ENCODE measurements around the gene MTARC1.

The MTARC1 gene

DNA sequence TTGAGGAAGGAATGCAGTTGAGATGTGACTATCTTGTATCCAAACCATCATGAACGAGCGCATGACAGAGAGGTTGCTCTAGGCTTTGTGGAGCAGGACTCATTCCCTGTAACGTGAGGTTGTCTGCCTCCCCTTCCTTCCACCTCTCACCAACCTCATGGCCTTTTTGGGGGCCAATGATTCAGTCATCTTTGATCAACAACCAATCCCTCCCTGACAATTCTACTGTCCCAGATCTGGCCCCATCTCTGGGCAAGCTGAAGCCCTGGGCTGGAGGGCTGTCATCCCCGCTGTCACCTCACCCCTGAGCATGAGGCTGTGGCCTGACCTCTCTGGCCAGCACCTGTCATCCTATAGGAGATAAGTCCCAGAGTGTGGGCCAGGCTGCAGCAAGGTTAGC, 19.7 kb downstream of the MTARC1 start:
- DNase-seq (ENCODE audit: low spot score) = no peak

DNA sequence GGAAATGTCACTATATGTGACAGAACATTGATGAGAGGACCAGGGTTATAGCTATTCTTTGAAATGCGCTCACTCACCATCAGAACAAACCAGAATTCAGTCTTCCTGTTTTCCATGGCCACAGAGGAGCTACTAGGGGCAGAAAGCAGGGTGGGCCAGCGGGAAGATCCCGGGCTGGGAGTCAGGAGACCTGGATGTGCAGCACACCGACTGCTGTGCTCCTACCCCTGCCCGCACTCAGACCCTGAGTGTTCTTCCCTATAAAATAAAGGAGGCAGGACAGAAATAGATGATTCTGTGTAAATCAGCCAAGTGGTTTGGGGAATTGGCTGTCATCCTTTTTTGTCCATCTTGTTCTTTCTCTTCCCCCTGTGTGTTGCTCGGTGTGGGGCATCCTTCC, 21.0 kb downstream of the MTARC1 start:
- no peak for DNase-seq (ENCODE audit: low spot score)

DNA sequence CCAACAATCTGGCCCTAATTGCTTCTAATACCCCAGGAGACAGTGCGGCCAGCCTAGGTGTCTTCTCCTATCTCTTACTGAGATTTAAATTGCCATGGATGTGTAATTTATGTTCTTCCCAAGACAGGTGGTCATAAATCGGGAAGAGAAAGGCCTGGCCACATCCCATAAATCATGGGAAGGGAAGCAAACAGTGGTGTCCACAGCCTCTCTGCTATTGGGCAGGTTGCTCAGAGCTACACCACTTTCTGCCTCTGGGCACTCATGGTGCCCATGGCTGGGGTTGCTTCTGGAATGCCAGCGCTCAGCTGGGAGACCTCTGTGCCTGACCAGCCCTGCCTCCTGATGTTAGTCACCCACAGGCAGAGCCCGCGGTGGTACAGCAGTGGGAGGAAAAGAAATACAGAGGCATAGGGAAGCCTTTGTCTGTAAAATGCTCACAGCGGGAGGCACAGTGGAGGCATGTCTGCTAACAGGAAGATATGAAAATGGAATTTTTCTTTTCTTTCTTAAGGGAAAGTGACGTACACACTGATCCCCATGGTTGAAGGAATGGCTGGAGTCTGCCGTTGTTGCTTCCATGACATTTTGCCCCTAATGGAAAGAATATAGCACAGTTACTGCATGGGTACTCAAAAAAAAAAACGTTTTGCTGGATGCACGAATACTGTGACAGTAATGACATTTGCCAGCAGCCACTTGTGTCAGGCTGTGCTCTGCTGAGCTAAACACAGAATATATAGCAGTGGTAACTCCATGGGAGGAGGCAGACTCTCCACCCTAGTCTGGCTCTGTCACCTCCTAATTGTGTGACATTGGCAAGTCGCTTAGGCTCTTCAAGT, 21.9 kb downstream of the MTARC1 start:
- DNase-seq (ENCODE audit: low spot score) = peak; percentile 86

DNA sequence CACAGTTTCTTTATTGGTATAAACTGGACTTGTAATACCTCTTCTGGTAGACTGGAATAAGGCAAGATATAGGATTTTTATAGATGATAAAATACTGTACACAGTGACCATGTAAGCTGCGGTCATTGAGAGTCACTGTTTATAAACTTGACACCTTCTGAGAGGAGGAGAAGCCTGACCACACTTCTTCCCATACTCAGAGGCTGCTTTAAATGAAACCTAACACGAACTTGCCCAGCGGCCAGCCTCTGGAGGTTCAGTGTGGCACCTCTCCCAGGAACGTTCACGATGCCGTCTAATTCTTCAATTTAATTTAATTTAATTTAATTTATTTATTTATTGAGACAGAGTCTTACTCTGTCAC, 22.5 kb downstream of the MTARC1 start:
- no peak for DNase-seq (ENCODE audit: low spot score)

DNA sequence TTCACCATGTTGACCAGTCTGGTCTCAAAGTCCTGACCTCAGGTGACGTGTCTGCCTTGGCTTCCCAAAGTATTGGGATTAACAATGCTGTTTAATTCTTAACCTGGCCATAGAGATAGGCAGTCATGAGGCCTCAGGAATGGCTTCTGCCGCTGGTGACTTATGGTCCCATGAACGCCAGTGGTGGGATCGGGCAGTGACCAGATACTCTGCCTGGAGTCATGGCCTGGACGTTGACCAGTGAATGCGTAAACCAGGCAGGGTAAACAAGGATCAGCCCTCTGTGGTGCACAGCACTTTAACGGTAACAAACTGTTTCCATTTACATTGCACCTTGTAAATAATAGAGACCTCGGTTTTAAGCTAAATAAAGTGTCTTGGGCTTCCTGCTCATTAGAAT, 23.0 kb downstream of the MTARC1 start:
- no peak for DNase-seq (ENCODE audit: low spot score)

DNA sequence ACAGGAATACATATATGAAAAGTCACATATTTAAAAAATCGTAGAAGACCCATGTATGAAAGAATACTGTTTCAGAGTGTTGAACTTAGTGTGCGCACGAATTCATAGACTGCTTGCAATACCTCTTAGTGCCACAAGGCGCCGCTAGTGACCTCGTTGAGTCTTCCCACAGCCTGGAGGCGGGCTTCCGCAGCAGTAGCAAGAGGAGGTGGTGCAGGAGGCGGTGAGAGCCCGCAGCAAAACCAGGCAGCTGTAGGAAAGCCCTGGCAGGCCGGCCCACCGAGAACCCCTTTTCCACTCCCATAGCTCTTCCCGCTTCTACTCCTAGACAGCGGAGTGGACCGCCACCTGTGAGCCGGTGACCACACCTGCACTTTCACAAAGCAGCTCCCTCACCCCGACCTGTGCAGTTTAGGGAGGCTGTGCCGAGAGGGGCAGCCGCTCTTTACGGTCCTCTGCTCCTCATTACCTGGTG, 23.5 kb downstream of the MTARC1 start:
- DNase-seq (ENCODE audit: low spot score) = peak; percentile 67

DNA sequence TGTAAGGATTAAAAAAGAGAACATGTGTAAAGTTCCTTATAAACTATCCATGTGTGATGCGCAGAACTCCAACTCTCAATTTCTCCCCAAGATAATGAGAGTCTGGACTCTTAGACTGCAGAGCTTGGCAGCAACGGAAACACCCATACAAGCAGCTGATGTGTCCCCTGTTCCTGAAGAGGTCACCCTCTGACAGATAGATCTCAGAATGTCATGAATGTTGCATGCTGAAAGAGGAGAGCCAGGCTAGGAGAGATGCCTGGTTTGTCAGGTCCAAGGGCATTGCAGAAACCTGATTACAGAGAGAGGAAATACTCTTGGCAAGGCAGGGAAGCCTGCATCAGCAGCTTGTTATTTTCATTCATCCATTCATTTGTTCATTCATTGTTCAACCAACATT, 24.2 kb downstream of the MTARC1 start:
- DNase-seq (ENCODE audit: low spot score) = no peak

DNA sequence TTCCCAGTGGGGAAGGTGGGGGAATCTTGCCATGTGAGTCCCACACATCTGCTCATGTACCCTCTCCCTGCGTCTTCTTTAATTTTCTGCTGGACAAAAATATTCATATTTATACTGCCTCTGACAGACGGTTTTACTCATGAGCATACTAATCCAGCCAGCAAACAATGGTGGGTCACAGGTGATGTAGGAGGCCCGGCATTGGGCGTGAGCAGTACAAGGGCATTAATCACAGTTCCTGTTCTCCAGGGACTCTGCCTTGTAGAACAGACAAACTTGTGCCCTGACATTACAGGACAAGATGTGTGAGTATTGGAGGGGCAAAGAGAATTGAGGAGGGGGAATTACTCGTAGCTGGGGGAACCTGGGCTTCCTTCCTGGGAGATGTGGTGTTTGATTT, 25.0 kb downstream of the MTARC1 start:
- DNase-seq (ENCODE audit: low spot score) = no peak

DNA sequence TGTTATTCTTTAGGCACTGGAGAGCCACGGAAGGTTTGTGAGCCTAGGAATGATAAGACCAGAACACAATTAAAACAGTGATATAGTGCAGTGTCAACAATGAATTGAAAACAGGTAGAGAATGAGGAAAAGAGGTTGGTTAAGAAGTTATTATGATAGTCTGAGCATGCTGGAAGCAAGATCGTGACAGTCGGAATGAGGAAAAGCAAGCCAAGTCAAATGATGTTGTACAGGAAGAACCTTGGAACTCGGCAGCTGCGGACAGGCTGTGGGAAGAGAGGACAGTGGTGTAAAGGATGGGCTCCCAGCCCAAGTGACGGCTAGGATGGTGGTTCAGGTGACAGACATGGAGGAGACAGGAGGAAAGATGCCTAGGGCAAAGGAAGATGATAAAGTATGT, 25.6 kb downstream of the MTARC1 start:
- no peak for DNase-seq (ENCODE audit: low spot score)

DNA sequence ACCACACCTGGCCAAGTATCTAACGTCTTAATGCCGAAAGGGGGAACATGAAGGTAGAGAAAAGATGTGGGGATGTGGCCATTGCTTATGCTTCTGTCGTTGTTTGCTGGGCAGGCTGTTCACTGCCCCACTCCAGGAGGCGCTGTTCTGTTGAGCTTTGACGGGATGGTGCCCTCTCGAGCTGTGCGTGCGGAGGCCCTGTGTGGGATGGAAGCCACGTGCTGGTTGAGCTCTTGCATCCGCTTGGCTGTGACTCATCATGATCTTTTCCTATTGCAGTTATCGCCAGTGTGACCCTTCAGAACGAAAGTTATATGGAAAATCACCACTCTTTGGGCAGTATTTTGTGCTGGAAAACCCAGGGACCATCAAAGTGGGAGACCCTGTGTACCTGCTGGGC, 26.3 kb downstream of the MTARC1 start:
- DNase-seq (ENCODE audit: low spot score) = no peak

DNA sequence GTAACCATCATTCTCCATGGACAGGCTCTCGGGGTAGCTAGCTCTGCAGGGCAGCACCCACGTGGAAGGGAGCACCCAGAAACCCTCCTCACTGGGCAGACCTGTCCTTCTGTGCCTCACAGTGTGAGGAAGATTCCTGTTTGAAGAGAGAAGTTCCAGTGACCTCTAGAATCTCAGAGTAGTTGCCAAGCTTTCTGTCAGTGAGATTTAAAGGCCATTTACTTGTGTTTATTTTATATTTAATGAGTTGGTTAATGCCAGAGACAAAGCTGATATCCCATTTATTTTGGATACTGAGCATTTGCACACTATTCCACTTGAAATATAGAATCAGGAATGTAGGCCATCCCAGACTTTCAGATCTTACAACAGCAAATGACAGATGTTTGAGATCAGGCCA, 28.7 kb downstream of the MTARC1 start:
- no peak for DNase-seq (ENCODE audit: low spot score)

DNA sequence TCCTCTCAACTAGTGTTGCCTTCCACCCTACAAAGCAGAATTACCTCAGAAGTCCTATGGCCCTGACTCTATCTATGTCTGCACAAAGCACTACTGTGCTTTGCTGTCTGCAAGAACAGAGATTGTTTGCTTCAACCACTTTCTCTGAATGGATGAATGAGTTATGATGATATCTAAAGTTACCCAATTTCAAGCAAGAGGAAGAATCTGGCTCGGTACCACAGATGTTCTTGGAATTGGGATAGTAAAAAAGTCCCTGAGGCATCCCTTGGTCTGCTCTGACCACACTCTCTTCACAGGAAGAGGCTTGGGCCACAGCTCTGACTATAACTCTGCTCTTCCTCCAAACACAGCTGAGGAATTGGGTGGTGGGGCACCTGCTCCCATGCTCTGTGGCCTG, 31.2 kb downstream of the MTARC1 start:
- no peak for DNase-seq (ENCODE audit: low spot score)

DNA sequence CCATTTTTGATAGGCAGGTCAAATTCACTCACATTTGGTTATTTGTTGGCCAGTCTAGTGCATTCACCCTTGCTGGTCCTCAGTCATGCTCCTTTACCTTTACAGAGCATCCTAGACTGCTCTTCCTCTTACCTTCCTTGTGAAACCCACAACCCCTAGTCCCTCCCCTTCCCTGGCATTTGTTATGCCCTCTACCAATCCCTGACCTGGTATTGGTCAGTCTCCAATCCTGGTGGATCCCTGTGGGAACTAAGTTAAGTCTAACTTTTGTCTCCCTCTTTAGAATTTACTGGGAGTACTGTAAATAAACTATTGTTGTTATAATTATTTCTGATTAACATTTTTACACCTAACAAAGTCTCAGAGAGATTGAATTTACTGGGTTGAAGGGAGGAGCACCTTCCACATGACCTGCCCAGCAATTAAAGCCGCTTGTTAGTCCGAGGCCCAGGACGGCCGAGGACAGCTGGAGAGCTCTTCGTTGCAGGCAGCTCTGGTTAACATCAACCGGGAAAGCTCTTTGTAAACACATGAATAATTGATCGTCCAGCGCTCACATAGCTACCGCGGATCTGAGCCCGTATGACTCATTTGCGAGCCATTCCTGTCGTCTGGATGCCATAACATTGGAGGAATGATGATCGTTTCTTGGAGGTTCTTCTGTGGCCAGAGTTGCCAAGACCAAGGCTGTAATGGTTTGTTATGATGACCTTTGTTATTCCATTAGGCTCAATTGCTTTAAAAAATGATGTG, 31.9 kb downstream of the MTARC1 start:
- DNase-seq (ENCODE audit: low spot score) = peak; percentile 68

DNA sequence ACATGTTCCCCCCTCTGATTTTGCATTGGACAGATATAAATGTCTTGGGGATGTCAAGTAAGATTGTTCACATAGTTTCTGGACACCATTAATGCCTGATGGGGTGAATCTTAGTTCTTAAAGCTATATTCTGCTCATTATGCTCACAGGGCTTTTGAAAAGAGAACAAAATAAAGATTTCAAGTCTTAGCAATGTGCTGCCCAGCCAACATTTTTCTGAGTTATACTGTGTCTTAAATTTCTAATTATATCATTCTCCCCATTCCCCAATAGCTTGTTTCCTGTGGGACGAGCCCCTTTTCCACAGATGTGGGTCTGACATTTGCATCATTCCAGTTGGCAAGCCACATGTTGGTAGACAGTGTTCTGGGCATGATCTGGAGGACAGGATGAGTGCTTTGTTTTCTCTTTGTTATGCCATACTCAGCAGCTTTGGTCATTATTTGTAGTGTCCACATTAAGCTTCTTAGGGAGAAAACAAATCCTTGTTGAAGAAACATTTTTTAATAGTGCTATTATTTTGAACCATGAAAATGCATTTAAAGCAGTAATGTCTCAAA, 32.8 kb downstream of the MTARC1 start:
- DNase-seq (ENCODE audit: low spot score) = no peak

DNA sequence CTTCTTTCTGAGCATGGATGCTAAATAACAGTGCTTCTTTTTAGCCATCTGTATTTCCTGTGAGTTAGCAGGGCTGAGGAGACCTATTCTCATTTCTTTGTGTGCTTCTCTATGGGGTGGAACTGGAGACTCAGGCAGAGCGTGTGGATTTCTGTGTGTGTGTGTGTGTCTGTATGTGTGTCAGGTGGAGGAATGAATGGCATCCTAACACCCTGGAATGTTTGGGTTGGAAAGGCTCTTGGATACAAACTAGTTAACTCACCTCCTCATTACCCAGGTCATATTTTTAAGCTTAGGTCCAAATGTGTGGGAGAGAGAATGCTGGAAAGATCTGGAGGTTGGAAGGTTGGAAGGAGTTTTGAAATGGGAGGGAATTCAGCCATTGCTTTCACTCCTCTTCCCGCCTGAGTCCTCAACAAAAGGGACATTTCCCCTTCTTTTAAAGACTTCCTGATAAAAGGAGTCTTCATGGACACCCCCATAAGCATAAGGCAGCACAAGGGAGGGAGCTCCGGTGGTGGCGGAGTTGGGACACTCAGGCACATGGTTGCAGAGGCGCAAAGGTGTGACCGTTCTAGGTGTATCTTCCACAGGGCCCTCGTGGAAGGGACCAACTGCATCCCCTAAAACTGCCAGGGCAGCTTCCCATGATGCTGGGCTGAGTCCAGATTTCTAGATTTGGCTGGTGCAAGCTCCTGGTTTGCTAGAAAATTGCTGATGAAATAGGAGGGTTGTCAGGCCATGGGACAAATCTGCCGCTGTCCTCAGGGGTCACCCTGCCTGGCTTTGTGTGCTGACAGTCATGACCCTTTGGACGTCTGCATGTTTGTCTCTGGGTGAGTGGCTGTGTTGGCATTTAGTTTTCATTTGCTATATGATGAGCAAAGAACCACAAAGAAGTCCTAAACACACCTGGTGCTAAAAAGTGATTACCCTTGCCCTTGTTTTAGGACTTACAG, 37.6 kb downstream of the MTARC1 start:
- DNase-seq (ENCODE audit: low spot score) = no peak

DNA sequence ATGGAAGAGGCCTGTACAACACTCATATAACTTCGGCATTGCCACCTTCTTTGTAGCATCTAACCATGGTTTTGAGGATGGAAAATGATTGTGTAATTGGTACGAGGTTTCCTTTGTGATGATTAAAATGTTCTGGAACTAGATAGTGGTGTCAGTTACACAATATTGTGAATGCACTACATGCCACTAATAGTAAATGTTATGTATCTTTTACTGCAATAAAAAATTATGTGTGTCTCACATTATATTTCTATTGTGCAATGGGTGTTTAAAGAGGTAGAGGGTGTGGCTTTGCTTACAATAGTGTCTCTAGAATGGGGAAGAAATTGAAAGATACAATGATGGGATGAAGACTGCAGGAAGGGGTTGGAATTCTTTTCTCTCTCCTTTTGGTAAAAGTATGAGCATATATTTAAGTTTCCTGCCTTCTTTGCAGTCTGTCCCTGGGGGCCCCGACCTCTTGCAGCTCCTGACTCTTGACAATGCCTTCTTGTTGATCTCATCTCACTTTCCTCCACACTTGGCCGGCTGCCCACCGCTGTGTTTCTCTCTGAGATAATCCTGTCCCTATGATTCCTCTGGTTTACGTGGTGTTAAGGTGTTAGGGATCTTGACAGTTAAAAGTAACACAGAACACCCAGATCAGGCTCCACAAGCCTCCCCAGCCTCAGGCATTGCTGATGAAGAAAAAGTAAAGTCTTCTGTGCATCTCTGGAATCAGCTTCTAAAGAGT, 39.3 kb downstream of the MTARC1 start:
- DNase-seq (ENCODE audit: low spot score) = no peak

DNA sequence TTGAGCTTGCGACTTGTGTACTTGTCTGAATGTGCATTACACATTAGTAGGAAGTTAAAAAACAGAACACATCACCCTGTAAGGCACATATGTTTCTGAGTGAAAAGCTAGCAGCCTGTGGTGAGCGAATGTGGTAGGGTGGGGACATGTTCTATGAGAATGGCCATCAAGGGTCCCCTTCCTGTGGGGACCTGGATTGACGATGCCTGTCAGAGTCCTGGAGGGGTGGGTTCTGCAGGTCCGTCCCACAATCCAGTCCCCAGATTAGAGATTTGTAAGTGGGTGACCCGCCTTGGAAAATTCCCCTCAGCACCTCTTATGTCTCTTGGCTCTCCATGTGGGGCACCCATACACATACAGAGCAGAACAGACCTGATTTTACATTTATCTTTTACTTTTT, 40.0 kb downstream of the MTARC1 start:
- no peak for DNase-seq (ENCODE audit: low spot score)

DNA sequence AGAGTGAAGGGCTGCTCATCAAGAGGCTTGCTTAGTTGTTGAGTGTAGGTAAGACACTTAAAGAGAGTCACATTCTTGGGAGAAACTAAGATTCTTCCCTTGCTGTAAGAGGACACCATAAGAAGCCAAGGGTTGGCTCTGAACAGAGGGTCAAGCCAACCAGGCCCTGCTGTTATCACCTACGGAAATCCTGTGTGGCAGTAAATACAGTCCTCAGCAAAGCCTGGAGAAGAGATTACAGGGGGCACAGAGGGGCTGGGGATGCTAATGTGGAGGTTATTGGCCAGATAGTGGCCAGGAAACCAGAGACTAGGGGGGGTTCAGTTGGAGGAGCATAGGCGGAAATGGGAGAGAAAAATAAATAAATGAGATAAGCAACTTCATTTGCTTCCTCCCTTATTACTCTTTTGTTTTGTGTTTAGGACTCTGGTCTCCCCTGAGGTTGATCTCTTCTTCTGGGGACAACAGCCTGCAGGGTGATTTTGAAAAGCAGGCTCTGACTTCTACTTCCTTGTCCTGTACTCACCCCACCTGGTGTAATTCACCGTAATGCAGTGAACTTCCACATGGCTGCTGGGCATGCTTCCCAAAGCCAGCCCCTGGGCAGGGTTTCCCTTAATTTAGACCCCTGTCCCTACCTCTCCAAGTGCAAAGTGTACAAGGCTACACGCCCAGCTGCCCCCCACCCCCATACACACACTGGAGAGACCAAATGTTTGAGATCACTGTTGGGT, 40.9 kb downstream of the MTARC1 start:
- DNase-seq (ENCODE audit: low spot score) = no peak

DNA sequence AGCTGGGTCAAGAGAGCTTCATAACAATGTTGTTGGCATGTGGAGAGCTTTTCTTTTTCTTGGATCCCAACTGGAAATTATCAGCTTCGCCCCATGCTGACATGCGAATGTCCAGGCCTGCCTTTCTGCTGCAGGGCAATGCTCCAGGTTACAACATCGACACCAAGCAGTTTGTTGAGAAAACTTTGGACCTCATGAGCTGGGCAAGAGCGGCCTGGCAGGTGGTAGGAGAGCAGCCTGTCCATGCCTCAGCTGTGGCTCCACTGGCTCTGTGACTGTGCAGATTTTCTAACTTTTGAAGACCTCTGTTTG, 41.4 kb downstream of the MTARC1 start:
- DNase-seq (ENCODE audit: low spot score) = no peak

DNA sequence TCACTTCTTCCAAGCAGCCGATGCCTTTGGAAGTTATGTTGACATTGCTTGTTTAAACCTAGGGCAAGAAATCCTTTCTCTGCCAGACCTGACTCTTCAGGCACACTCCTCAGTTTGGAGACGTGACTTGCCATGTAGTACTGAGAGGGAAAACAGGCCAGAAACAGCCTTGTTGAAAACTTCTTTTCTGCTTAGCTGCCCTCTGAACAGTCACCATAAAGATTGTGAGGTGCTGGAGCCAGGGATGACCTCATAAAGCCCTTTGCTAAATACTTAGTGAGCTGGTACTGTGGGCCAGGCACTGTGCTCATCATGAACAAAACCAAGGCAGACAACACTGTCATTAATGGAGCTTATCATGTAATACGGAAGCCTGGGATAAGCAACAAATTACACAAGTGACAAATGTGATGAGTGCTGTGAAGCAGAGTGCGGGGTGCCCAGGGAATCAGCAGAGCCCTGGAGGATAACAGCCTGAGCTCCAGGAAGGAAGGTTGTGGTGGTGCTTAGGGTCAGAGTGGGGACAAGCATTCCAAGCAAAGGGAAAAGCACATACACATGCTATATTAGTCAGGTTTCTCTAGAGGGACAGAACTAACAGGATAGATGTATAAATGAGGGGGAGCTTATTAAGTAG, 42.4 kb downstream of the MTARC1 start:
- no peak for DNase-seq (ENCODE audit: low spot score)
